Measurements from ENCODE around the gene RNASE13. TPM values are rescaled to one million over a fixed set of nuclear protein-coding genes. Genes with fewer than 3 reads are reported as not detected.

Gene RNASE13
- total RNA-seq, 1 donor from 2014 or later, result not detected

GRCh38 chr14:20998674-20999366, 35.8 kb downstream of the RNASE13 start, which contains the start of gene SLC39A2:
TSS of gene SLC39A2 (plus strand) at chr14:20999293. CDS start at chr14:20999447, 154 bp downstream.
- Mint-ChIP-seq H3K4me1 (no peaks in the 10 kb centered on the region), H3K4me3 (no peak within 1 kb of the TSS), H3K36me3 (ENCODE audit: low read depth) (peaks cover 40% of the 10 kb centered on the region), H3K9me3 (no peaks in the 10 kb centered on the region), H3K27ac (no peak within 1 kb of the TSS), H3K27me3 (no peaks in the 10 kb centered on the region)
- TF ChIP-seq, protein P1, sequence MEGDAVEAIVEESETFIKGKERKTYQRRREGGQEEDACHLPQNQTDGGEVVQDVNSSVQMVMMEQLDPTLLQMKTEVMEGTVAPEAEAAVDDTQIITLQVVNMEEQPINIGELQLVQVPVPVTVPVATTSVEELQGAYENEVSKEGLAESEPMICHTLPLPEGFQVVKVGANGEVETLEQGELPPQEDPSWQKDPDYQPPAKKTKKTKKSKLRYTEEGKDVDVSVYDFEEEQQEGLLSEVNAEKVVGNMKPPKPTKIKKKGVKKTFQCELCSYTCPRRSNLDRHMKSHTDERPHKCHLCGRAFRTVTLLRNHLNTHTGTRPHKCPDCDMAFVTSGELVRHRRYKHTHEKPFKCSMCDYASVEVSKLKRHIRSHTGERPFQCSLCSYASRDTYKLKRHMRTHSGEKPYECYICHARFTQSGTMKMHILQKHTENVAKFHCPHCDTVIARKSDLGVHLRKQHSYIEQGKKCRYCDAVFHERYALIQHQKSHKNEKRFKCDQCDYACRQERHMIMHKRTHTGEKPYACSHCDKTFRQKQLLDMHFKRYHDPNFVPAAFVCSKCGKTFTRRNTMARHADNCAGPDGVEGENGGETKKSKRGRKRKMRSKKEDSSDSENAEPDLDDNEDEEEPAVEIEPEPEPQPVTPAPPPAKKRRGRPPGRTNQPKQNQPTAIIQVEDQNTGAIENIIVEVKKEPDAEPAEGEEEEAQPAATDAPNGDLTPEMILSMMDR (IDR thresholded peaks at IDR 0.05), result no peak
- DNase-seq (no peak), ATAC-seq (ENCODE audit: low read depth) (no peak)
- ChIA-PET POLR2A (no interaction called here), CTCF (interaction anchor here (1.1 to 1.8 kb wide), 4 partner anchors 13 to 93 kb away, joined by 3 to 8 read pairs (median 4); no protein-coding TSS in a partner anchor)
- intact Hi-C loops (cut with micrococcal nuclease), result no loop called here

GRCh38 chr14:20998139-20998538, 36.5 kb downstream of the RNASE13 start:
- Mint-ChIP-seq H3K4me3 (no peak overlapping the region), H3K36me3 (ENCODE audit: low read depth) (peaks cover 46% of the 10 kb centered on the region), H3K27me3 (no peaks in the 10 kb centered on the region), H3K4me1 (no peaks in the 10 kb centered on the region), H3K27ac (no peak overlapping the region), H3K9me3 (no peaks in the 10 kb centered on the region)
- POLR2A ChIA-PET, result no interaction called here
- intact Hi-C loops (cut with micrococcal nuclease), result no loop called here
- CTCF ChIA-PET, result interaction anchor here (1.1 to 1.8 kb wide), 4 partner anchors 14 to 94 kb away, joined by 3 to 8 read pairs (median 4); no protein-coding TSS in a partner anchor
- TF ChIP-seq, protein P1 (IDR thresholded peaks at IDR 0.05), result no peak
- no peak for DNase-seq
- ATAC-seq (ENCODE audit: low read depth), result no peak

DNA sequence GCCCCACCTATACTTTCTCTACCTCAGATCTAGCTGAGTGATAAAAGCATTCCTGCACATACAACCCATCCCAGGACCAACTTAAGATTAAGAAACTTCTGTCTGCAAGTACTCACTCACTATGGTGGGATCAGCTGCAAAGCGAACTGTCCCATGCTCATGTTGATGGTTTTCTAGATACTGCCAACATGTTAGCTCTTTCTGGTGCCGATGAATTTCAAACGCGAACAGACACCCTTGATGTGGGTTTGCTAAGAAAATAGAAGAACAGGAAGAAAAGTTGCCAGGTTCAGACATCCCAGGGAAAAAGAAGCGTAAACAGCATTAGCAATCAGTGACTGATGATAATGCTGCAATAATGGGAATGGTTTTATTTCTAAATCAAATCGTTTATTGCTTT, 37.0 kb downstream of the RNASE13 start:
- no peak overlapping the region for H3K4me3 Mint-ChIP-seq
- H3K9me3 Mint-ChIP-seq, result no peaks in the 10 kb centered on the region
- intact Hi-C loops (cut with micrococcal nuclease), result no loop called here
- ChIA-PET POLR2A (interaction anchor here (0.6 kb wide), 1 partner anchor 11 kb away, joined by 3 read pairs; no protein-coding TSS in a partner anchor), CTCF (interaction anchor here (1.0 to 1.6 kb wide), 5 partner anchors 15 to 95 kb away, joined by 3 to 8 read pairs (median 3); no protein-coding TSS in a partner anchor)
- DNase-seq (no peak), ATAC-seq (ENCODE audit: low read depth) (no peak)
- peaks cover 51% of the 10 kb centered on the region for H3K36me3 Mint-ChIP-seq (ENCODE audit: low read depth)
- no peaks in the 10 kb centered on the region for H3K27me3 Mint-ChIP-seq
- TF ChIP-seq, protein P1 (IDR thresholded peaks at IDR 0.05), result no peak
- no peaks in the 10 kb centered on the region for H3K4me1 Mint-ChIP-seq
- H3K27ac Mint-ChIP-seq, result no peak overlapping the region

- Mint-ChIP-seq H3K27me3 (no peaks in the 10 kb centered on the region), H3K9me3 (no peaks in the 10 kb centered on the region), H3K27ac (no peak overlapping the region), H3K4me3 (no peak overlapping the region), H3K4me1 (peaks cover under 1% of the 10 kb centered on the region), H3K36me3 (ENCODE audit: low read depth) (peaks cover 56% of the 10 kb centered on the region)
- ChIA-PET CTCF (interaction anchor here (1.0 to 1.4 kb wide), 2 partner anchors 18 to 95 kb away, joined by 3 read pairs; no protein-coding TSS in a partner anchor), POLR2A (interaction anchor here (0.6 kb wide), 1 partner anchor 10 kb away, joined by 3 read pairs; no protein-coding TSS in a partner anchor)
- ATAC-seq (ENCODE audit: low read depth) (no peak), DNase-seq (no peak)
- intact Hi-C loops (cut with micrococcal nuclease), result no loop called here
- TF ChIP-seq, protein P1 (IDR thresholded peaks at IDR 0.05), result no peak
These were observed 37.5 kb downstream of the RNASE13 start for GRCh38 chr14:20997115-20997514.

GRCh38 chr14:20996521-20996920, 38.1 kb downstream of the RNASE13 start:
- ChIA-PET CTCF (interaction anchor here (1.0 to 1.4 kb wide), 2 partner anchors 18 to 96 kb away, joined by 3 read pairs; no protein-coding TSS in a partner anchor), POLR2A (interaction anchor here (0.6 kb wide), 1 partner anchor 480 kb away, joined by 4 read pairs; the partner anchor contains the start of genes RAB2B and TOX4)
- TF ChIP-seq, protein P1 (IDR thresholded peaks at IDR 0.05), result no peak
- DNase-seq (no peak), ATAC-seq (ENCODE audit: low read depth) (no peak)
- H3K27me3 Mint-ChIP-seq, result no peaks in the 10 kb centered on the region
- intact Hi-C loops (cut with micrococcal nuclease), result no loop called here
- no peaks in the 10 kb centered on the region for H3K9me3 Mint-ChIP-seq
- peaks cover 60% of the 10 kb centered on the region for H3K36me3 Mint-ChIP-seq (ENCODE audit: low read depth)
- H3K4me1 Mint-ChIP-seq, result peaks cover 5% of the 10 kb centered on the region
- H3K27ac Mint-ChIP-seq, result no peak overlapping the region
- H3K4me3 Mint-ChIP-seq, result no peak overlapping the region

All from activated B cell treated with CpG ODN at 0.5 μM for 24 hours (primary cell).